Uterus (tissue), 2 donors: ENCODE results near the gene SLC22A23.

ENCODE experiments used
- CTCF ChIP-seq, 4 experiments: fragments of 200-600 bp in 2 of 4; fragments of 450-650 bp in 2 of 4; sonication (generic) in 2 of 4; IDR thresholded peaks; one replicate each; pipeline ENCODE4 v1.5.1; 2016 to 2019; ENCODE audit warnings: antibody characterized with exemption in 4 of 4, mild to moderate bottlenecking in 2 of 4, moderate library complexity in 1 of 4
- POLR2A ChIP-seq, 2 donors: fragments of 450-650 bp; IDR thresholded peaks; one replicate each; pipeline ENCODE4 v1.6.1; 2016; ENCODE audit warnings: antibody characterized with exemption in 2 of 2, mild to moderate bottlenecking in 1 of 2, moderate library complexity in 1 of 2

- TF ChIP-seq CTCF (IDR thresholded peaks at IDR 0.05) (no peak), POLR2A (IDR thresholded peaks at IDR 0.05) (no peak)
Observed at GRCh38 chr6:3413592-3413991, 43.3 kb downstream of the SLC22A23 start.
